IMR-90 (cell line): ENCODE measurements around the gene CARD10. TPM values are rescaled to one million over a fixed set of nuclear protein-coding genes. Genes with fewer than 3 reads are reported as not detected.

Source experiments
- ATAC-seq: fragments of 200-7000 bp; cut with Tn5 transposase; 2 replicates; pipeline ENCODE4 v1.9.1; 2020; ENCODE audit warnings: low read depth, mild to moderate bottlenecking, moderate library complexity
- BruUV-seq: library from RNA; stranded (reverse); fragments of 400-500 nt; replicated peaks from 2 replicates; lab custom pipeline; 2021; lab: Mats Ljungman, UMichigan
- CTCF ChIA-PET: fragments of 300-600 bp; formaldehyde crosslinking; extraction: SDS; loops from one replicate; lab custom pipeline; 2021; ENCODE audit warnings: antibody characterized with exemption; lab: Yijun Ruan, JAX
- POLR2A ChIA-PET: fragments of 300-600 bp; sonication (Branson Sonifier 250); formaldehyde crosslinking; loops from one replicate; lab custom pipeline; 2022; ENCODE audit warnings: antibody characterized with exemption; ENCODE audit not compliant: unreplicated experiment; lab: Charles Lee
- DNase-seq: peaks from one replicate; pipeline ENCODE4 v3.0.0; 2013
- H2AFZ ChIP-seq: replicated peaks from 2 replicates; pipeline ENCODE3; 2013; ENCODE audit warnings: low read length, mild to moderate bottlenecking; ENCODE audit not compliant: poor library complexity
- H2AK5ac ChIP-seq: 2 replicates; pipeline ENCODE4 v1.6.1; 2013; ENCODE audit warnings: low read depth, low read length, inconsistent platforms
- H2AK9ac ChIP-seq: replicated peaks from 2 replicates; pipeline ENCODE3; 2013; ENCODE audit warnings: mild to moderate bottlenecking, low read depth, low read length, moderate library complexity; ENCODE audit not compliant: poor library complexity
- H2BK120ac ChIP-seq: 2 replicates; pipeline ENCODE4 v1.6.1; 2013; ENCODE audit warnings: low read depth, low read length, inconsistent platforms
- H2BK15ac ChIP-seq: 3 replicates; pipeline ENCODE4 v1.6.1; 2013; ENCODE audit warnings: low read depth, low read length, inconsistent platforms
- H2BK20ac ChIP-seq: 2 replicates; pipeline ENCODE4 v1.6.1; 2013; ENCODE audit warnings: low read depth, mild to moderate bottlenecking, inconsistent platforms, low read length, moderate library complexity
- H2BK5ac ChIP-seq: 2 replicates; pipeline ENCODE4 v1.6.1; 2013; ENCODE audit warnings: mild to moderate bottlenecking, low read depth, low read length, inconsistent platforms; ENCODE audit not compliant: poor library complexity, severe bottlenecking
- H3K14ac ChIP-seq: replicated peaks from 2 replicates; pipeline ENCODE4 v1.6.1; 2013; ENCODE audit warnings: low read depth, low read length, inconsistent platforms
- H3K18ac ChIP-seq: 2 replicates; pipeline ENCODE4 v1.6.1; 2013; ENCODE audit warnings: low read depth, low read length, control low read depth
- H3K23ac ChIP-seq: 2 replicates; pipeline ENCODE4 v1.6.1; 2013; ENCODE audit warnings: low read depth, low read length, inconsistent platforms
- H3K27ac ChIP-seq: 2 replicates; pipeline ENCODE4 v1.5.1; 2013; ENCODE audit warnings: mild to moderate bottlenecking, control low read depth, low read length; ENCODE audit not compliant: insufficient read depth
- H3K27me3 ChIP-seq: 2 replicates; pipeline ENCODE4 v1.6.1; 2013; ENCODE audit warnings: low read length; ENCODE audit not compliant: control insufficient read depth, insufficient read depth
- H3K36me3 ChIP-seq: 2 replicates; pipeline ENCODE4 v1.6.1; 2013; ENCODE audit warnings: low read length, mixed read lengths; ENCODE audit not compliant: control insufficient read depth, insufficient read depth
- H3K4ac ChIP-seq: 2 replicates; pipeline ENCODE4 v1.6.1; 2013; ENCODE audit warnings: low read depth, low read length, inconsistent platforms
- H3K4me1 ChIP-seq: 2 replicates; pipeline ENCODE4 v1.6.1; 2013; ENCODE audit warnings: low read length, mixed read lengths; ENCODE audit not compliant: control insufficient read depth, insufficient read depth
- H3K4me2 ChIP-seq: 2 replicates; pipeline ENCODE4 v1.6.1; 2013; ENCODE audit warnings: low read depth, mild to moderate bottlenecking, control low read depth, low read length, moderate library complexity
- H3K4me3 ChIP-seq: 2 replicates; pipeline ENCODE4 v1.5.1; 2013; ENCODE audit warnings: low read depth, mild to moderate bottlenecking, control low read depth, low read length, moderate library complexity; ENCODE audit not compliant: insufficient read depth
- H3K56ac ChIP-seq: 2 replicates; pipeline ENCODE4 v1.6.1; 2013; ENCODE audit warnings: low read length, inconsistent platforms; ENCODE audit not compliant: insufficient read depth; ENCODE audit errors: extremely low read depth
- H3K79me1 ChIP-seq, 2 experiments: 2 replicates each; pipeline ENCODE4 v1.6.1; 2013; ENCODE audit warnings: low read length in 2 of 2, inconsistent platforms in 1 of 2, low read depth in 1 of 2
- H3K9ac ChIP-seq: 2 replicates; pipeline ENCODE4 v1.6.1; 2013; ENCODE audit warnings: low read depth, low read length, control low read depth
- H3K9me1 ChIP-seq: 2 replicates; pipeline ENCODE4 v1.6.1; 2013; ENCODE audit warnings: low read length, inconsistent platforms; ENCODE audit not compliant: insufficient read depth
- H3K9me3 ChIP-seq: 2 replicates; pipeline ENCODE4 v1.6.1; 2013; ENCODE audit warnings: low read length; ENCODE audit not compliant: control insufficient read depth, insufficient read depth
- H4K20me1 ChIP-seq: 2 replicates; pipeline ENCODE4 v1.6.1; 2013; ENCODE audit warnings: low read length, inconsistent platforms; ENCODE audit not compliant: insufficient read depth
- H4K5ac ChIP-seq: 2 replicates; pipeline ENCODE4 v1.6.1; 2013; ENCODE audit warnings: mild to moderate bottlenecking, low read depth, low read length, control low read depth
- H4K8ac ChIP-seq, 2 experiments: 2 replicates each; pipeline ENCODE4 v1.6.1; 2013; ENCODE audit warnings: low read depth in 2 of 2, low read length in 2 of 2, control low read depth in 1 of 2, inconsistent platforms in 1 of 2
- H4K91ac ChIP-seq: 2 replicates; pipeline ENCODE4 v1.6.1; 2013; ENCODE audit warnings: low read depth, low read length, inconsistent platforms; ENCODE audit not compliant: insufficient read depth
- BHLHE40 ChIP-seq: fragments of 150-350 bp; IDR thresholded peaks from 2 replicates; pipeline ENCODE4 v1.6.1; 2016; ENCODE audit warnings: mild to moderate bottlenecking, low read depth, low read length
- CEBPB ChIP-seq: IDR thresholded peaks from 2 replicates; pipeline ENCODE4 v1.6.1; 2012; ENCODE audit warnings: low read depth, low read length, improper control_type of control experiment
- CHD1 ChIP-seq: IDR thresholded peaks from 2 replicates; pipeline ENCODE4 v1.6.1; 2012; ENCODE audit warnings: low read depth, low read length, improper control_type of control experiment
- FOS ChIP-seq: fragments of 150-350 bp; IDR thresholded peaks from 2 replicates; pipeline ENCODE4 v1.6.1; 2016; ENCODE audit warnings: low read depth, low read length
- MAZ ChIP-seq: IDR thresholded peaks from 2 replicates; pipeline ENCODE4 v1.6.1; 2012; ENCODE audit warnings: low read depth, mild to moderate bottlenecking, low read length, improper control_type of control experiment, moderate library complexity, borderline replicate concordance
- NFE2L2 ChIP-seq: fragments of 150-350 bp; IDR thresholded peaks from 2 replicates; pipeline ENCODE4 v1.6.1; 2016; ENCODE audit warnings: low read depth, mild to moderate bottlenecking, low read length
- RAD21 ChIP-seq: IDR thresholded peaks from 2 replicates; pipeline ENCODE4 v1.6.1; 2012; ENCODE audit warnings: low read length, improper control_type of control experiment
- RFX5 ChIP-seq: IDR thresholded peaks from 2 replicates; pipeline ENCODE4 v1.8.0; 2012; ENCODE audit warnings: low read depth, mild to moderate bottlenecking, low read length, moderate library complexity
- SMC3 ChIP-seq: fragments of 150-350 bp; IDR thresholded peaks from 2 replicates; pipeline ENCODE4 v1.6.1; 2016; ENCODE audit warnings: low read depth, mild to moderate bottlenecking, antibody characterized with exemption, low read length, moderate library complexity
- WGBS, 2 experiments: methylation state at CpG; one replicate each; pipeline versions ENCODE4 v1.1.5 to v1.1.7; 2013; ENCODE audit warnings: missing lambda C conversion rate in 2 of 2; ENCODE audit not compliant: insufficient read length in 1 of 2; ENCODE audit errors: extremely low coverage in 2 of 2; 5-methylcytosine and 5-hydroxymethylcytosine counted together
- dilution Hi-C: fragments of 300-500 bp; cut with HindIII; formaldehyde crosslinking; loops from one replicate; pipeline ENCODE4 v1.14.3; 2018; ENCODE audit warnings: low sequenced_read_pairs; ENCODE audit not compliant: unreplicated experiment
- in situ Hi-C: fragments of 300-500 bp; cut with MboI; formaldehyde crosslinking; loops from 3 replicates; pipeline ENCODE4 v1.14.3; 2019; ENCODE audit warnings: low sequenced_read_pairs, inconsistent platforms, mixed read lengths
- intact Hi-C: fragments of 100-400 bp; cut with micrococcal nuclease; formaldehyde crosslinking; loops from 2 replicates; pipeline ENCODE4 v1.10.0; 2022
- polyA plus RNA-seq, 3 experiments: library from polyadenylated mRNA; depleted of rRNA; stranded (reverse); fragments of >200 nt; gene quantifications; 2 replicates each; pipeline ENCODE4 v1.2.3, GENCODE V29; 2012; ENCODE audit warnings: low replicate concordance in 1 of 3
- total RNA-seq: library from RNA; depleted of rRNA; stranded (reverse); fragments of >200 nt; gene quantifications from 2 replicates; pipeline ENCODE4 v1.2.3, GENCODE V29; 2012
- TF ChIP-seq, protein P1 (sequence below): fragments of 150-350 bp; IDR thresholded peaks from 2 replicates; pipeline ENCODE4 v1.6.1; 2017; ENCODE audit warnings: mild to moderate bottlenecking, antibody characterized with exemption, low read length, low read depth
- TF ChIP-seq, protein P2 (sequence below): fragments of 150-350 bp; IDR thresholded peaks from 2 replicates; pipeline ENCODE4 v1.6.1; 2016; ENCODE audit warnings: low read depth, mild to moderate bottlenecking, low read length, moderate library complexity, borderline replicate concordance
- TF ChIP-seq, protein P3 (sequence below): conservative IDR thresholded peaks from 2 replicates; pipeline ENCODE4 v1.5.1; 2012; ENCODE audit warnings: mild to moderate bottlenecking, low read depth, low read length, improper control_type of control experiment

Gene CARD10
- total and polyA plus RNA-seq, 2 of the 4 experiments (the other 2 are of a cell fraction), result 6.1 to 18.4 TPM

DNA sequence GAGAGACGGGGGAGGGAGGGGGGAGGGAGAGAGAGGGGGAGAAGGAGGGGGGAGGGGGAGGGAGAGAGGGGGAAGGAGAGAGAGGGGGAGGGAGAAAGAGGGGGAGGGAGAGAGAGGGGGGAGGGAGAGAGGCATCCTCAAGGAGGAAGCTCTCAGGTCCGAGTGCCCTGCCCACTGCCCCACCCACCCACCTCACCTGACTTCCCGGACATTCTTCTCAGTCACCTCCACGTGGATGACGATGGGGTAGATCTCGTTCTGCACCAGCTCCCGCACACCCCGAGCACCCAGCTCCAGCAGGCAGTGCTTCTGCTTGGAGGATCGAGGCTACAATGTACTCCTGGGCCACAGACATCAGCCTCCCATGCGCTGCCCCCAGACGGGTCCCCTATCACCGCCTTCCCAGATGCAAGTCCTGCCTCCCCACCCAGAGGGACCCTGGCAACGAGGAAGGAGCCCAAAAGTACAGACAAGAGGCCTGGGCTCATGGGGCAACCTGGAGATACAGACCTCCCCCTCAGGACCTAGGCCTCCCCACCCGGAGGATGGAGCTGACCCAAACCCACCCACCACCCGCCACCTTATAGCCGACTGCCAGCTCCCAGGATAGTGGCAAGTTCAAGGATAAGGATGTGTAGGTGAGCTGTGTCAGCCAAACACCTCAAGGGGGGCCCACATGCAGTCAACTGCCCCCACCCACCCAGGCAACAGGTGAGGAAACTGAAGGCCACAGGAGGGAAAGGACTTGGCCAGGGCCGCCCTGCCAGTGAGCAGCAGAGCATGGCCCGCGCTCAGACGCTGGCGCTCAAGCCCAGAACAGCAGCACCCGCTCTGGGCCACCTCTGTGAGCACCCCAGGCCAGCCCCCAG is 27.4 kb downstream of the CARD10 start:
- ChIA-PET POLR2A (interaction anchor here (0.6 kb wide), 1 partner anchor 16 kb away, joined by 5 read pairs; no protein-coding TSS in a partner anchor), CTCF (no interaction called here)
- Histone ChIP-seq H4K20me1 (peaks cover 5% of the 10 kb centered on the region; the same call in 1 of the 2 replicates), H2BK5ac (no peak overlapping the region), H4K91ac (no peak overlapping the region), H3K4me2 (no peak overlapping the region), H3K36me3 (peaks cover 2% of the 10 kb centered on the region; the same call in 1 of the 2 replicates), H3K79me1 (no peaks in the 10 kb centered on the region), H3K9ac (no peak overlapping the region), H2BK120ac (no peak overlapping the region), H3K27me3 (no peaks in the 10 kb centered on the region), H2AK9ac (peak overlapping the region; percentile 50), H3K27ac (no peak overlapping the region), H3K14ac (no peak overlapping the region), H3K56ac (no peak overlapping the region), H3K9me3 (no peaks in the 10 kb centered on the region), H4K5ac (no peak overlapping the region), H3K4ac (no peak overlapping the region), H2AK5ac (no peak overlapping the region), H3K4me3 (no peak overlapping the region), H2BK20ac (no peak overlapping the region), H3K9me1 (0 out of 2 replicates have a peak, but pooled peaks cover 1% of the 10 kb centered on the region), H3K23ac (no peak overlapping the region), H2AFZ (no peak overlapping the region), H3K4me1 (peaks cover 5% of the 10 kb centered on the region), H2BK15ac (no peak overlapping the region), H3K18ac (no peak overlapping the region), H4K8ac (no peak overlapping the region)
- no peak for ATAC-seq
- whole genome bisulfite sequencing, 2 experiments, result 81% methylated on average over 4 of the region's 22 CpGs; no CpG with 5 or more reads in 1 of the 2 experiments
- TF ChIP-seq, protein P1, sequence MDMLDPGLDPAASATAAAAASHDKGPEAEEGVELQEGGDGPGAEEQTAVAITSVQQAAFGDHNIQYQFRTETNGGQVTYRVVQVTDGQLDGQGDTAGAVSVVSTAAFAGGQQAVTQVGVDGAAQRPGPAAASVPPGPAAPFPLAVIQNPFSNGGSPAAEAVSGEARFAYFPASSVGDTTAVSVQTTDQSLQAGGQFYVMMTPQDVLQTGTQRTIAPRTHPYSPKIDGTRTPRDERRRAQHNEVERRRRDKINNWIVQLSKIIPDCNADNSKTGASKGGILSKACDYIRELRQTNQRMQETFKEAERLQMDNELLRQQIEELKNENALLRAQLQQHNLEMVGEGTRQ, result no peak
- TF ChIP-seq, protein P2, sequence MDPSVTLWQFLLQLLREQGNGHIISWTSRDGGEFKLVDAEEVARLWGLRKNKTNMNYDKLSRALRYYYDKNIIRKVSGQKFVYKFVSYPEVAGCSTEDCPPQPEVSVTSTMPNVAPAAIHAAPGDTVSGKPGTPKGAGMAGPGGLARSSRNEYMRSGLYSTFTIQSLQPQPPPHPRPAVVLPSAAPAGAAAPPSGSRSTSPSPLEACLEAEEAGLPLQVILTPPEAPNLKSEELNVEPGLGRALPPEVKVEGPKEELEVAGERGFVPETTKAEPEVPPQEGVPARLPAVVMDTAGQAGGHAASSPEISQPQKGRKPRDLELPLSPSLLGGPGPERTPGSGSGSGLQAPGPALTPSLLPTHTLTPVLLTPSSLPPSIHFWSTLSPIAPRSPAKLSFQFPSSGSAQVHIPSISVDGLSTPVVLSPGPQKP, result no peak
- TF ChIP-seq SMC3 (no peak), RFX5 (no peak), CEBPB (no peak), CHD1 (no peak), BHLHE40 (no peak), NFE2L2 (no peak), FOS (no peak), RAD21 (no peak), MAZ (no peak)
- TF ChIP-seq, protein P3, sequence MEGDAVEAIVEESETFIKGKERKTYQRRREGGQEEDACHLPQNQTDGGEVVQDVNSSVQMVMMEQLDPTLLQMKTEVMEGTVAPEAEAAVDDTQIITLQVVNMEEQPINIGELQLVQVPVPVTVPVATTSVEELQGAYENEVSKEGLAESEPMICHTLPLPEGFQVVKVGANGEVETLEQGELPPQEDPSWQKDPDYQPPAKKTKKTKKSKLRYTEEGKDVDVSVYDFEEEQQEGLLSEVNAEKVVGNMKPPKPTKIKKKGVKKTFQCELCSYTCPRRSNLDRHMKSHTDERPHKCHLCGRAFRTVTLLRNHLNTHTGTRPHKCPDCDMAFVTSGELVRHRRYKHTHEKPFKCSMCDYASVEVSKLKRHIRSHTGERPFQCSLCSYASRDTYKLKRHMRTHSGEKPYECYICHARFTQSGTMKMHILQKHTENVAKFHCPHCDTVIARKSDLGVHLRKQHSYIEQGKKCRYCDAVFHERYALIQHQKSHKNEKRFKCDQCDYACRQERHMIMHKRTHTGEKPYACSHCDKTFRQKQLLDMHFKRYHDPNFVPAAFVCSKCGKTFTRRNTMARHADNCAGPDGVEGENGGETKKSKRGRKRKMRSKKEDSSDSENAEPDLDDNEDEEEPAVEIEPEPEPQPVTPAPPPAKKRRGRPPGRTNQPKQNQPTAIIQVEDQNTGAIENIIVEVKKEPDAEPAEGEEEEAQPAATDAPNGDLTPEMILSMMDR, result no peak
- DNase-seq, result no peak
- in situ Hi-C loops, result no loop called here
- no TSS peak for BruUV-seq
- dilution Hi-C loops, result no loop called here
- intact Hi-C loops, result no loop called here
